Parathyroid adenoma (tissue), 2 donors: Measurements from ENCODE around the gene IL33.

ENCODE experiments used
- H2AFZ ChIP-seq: fragments of 300-600 bp; sonication (generic); one replicate; pipeline ENCODE4 v1.7.0; 2017; ENCODE audit warnings: antibody characterized with exemption, mild to moderate bottlenecking
- H3K27ac ChIP-seq: fragments of 300-600 bp; sonication (generic); one replicate; pipeline ENCODE4 v1.7.0; 2017
- H3K27me3 ChIP-seq: fragments of 300-600 bp; sonication (generic); one replicate; pipeline ENCODE4 v1.7.0; 2017; ENCODE audit warnings: low read length; ENCODE audit not compliant: control insufficient read depth, insufficient read depth
- H3K36me3 ChIP-seq: fragments of 300-600 bp; sonication (generic); one replicate; pipeline ENCODE4 v1.7.0; 2017; ENCODE audit warnings: low read length; ENCODE audit not compliant: control insufficient read depth, insufficient read depth
- H3K4me1 ChIP-seq: fragments of 300-600 bp; sonication (generic); one replicate; pipeline ENCODE4 v1.7.0; 2017; ENCODE audit warnings: control low read depth
- H3K4me2 ChIP-seq: fragments of 300-600 bp; sonication (generic); one replicate; pipeline ENCODE4 v1.7.0; 2017; ENCODE audit warnings: low read length
- H3K4me3 ChIP-seq: fragments of 300-600 bp; sonication (generic); one replicate; pipeline ENCODE4 v1.7.0; 2017; ENCODE audit warnings: low read depth, low read length
- H3K79me2 ChIP-seq: fragments of 300-600 bp; sonication (generic); one replicate; pipeline ENCODE4 v1.7.0; 2017; ENCODE audit warnings: control low read depth
- H3K9ac ChIP-seq: fragments of 300-600 bp; sonication (generic); one replicate; pipeline ENCODE4 v1.7.0; 2017; ENCODE audit warnings: mild to moderate bottlenecking
- H3K9me3 ChIP-seq: fragments of 300-600 bp; sonication (generic); one replicate; pipeline ENCODE4 v1.7.0; 2017; ENCODE audit warnings: low read length; ENCODE audit not compliant: control insufficient read depth
- TF ChIP-seq, protein P1 (sequence below): fragments of 300-600 bp; sonication (generic); IDR thresholded peaks from one replicate; pipeline ENCODE4 v1.7.0; 2017; ENCODE audit warnings: antibody characterized with exemption, mild to moderate bottlenecking
- donor health status: primary hyperparathyroidism.

Gene IL33

GRCh38 chr9:6239048-6239461 lies 23.4 kb downstream of the IL33 start:
- TF ChIP-seq, protein P1, sequence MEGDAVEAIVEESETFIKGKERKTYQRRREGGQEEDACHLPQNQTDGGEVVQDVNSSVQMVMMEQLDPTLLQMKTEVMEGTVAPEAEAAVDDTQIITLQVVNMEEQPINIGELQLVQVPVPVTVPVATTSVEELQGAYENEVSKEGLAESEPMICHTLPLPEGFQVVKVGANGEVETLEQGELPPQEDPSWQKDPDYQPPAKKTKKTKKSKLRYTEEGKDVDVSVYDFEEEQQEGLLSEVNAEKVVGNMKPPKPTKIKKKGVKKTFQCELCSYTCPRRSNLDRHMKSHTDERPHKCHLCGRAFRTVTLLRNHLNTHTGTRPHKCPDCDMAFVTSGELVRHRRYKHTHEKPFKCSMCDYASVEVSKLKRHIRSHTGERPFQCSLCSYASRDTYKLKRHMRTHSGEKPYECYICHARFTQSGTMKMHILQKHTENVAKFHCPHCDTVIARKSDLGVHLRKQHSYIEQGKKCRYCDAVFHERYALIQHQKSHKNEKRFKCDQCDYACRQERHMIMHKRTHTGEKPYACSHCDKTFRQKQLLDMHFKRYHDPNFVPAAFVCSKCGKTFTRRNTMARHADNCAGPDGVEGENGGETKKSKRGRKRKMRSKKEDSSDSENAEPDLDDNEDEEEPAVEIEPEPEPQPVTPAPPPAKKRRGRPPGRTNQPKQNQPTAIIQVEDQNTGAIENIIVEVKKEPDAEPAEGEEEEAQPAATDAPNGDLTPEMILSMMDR: no peak
- no peaks in the 10 kb centered on the region for H3K4me1 ChIP-seq
- no peak overlapping the region for H3K9ac ChIP-seq
- no peaks in the 10 kb centered on the region for H3K36me3 ChIP-seq
- H3K27ac ChIP-seq: no peak overlapping the region
- H3K27me3 ChIP-seq: no peaks in the 10 kb centered on the region
- H2AFZ ChIP-seq: no peak overlapping the region
- H3K4me3 ChIP-seq: no peak overlapping the region
- H3K9me3 ChIP-seq: no peaks in the 10 kb centered on the region
- no peak overlapping the region for H3K4me2 ChIP-seq
- no peaks in the 10 kb centered on the region for H3K79me2 ChIP-seq

- no peak overlapping the region for H2AFZ ChIP-seq
- H3K27ac ChIP-seq: no peak overlapping the region
- TF ChIP-seq, protein P1: no peak
Observed at GRCh38 chr9:6239694-6240093, 24.1 kb downstream of the IL33 start.

DNA sequence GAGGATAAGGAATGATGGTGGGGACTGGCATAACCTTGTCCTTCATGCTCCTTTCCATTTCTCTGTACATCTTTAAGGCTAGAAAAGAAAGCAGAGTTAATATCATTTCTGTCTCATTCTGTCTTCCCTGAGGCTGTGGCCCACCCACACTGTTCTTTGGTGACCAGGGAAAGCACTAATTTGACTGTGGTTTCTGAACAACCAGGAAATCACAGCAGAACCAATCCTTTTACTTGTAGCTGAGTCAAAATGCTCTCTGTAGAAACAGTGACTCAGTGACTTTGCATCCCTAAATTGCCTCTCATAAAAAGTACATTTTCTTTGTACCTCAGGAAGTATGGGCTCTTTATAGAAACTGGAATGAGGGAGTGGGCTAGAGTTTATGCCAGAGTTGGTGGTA lies 28.1 kb downstream of the IL33 start:
- TF ChIP-seq, protein P1: no peak
- H3K4me1 ChIP-seq: no peaks in the 10 kb centered on the region

More at GRCh38 chr9:6239694-6240093, 24.1 kb downstream of the IL33 start:
- Histone ChIP-seq H3K9me3 (no peaks in the 10 kb centered on the region), H3K36me3 (no peaks in the 10 kb centered on the region), H3K27me3 (no peaks in the 10 kb centered on the region), H3K4me2 (no peak overlapping the region), H3K4me3 (no peak overlapping the region), H3K79me2 (no peaks in the 10 kb centered on the region), H3K4me1 (no peaks in the 10 kb centered on the region), H3K9ac (no peak overlapping the region)

DNA sequence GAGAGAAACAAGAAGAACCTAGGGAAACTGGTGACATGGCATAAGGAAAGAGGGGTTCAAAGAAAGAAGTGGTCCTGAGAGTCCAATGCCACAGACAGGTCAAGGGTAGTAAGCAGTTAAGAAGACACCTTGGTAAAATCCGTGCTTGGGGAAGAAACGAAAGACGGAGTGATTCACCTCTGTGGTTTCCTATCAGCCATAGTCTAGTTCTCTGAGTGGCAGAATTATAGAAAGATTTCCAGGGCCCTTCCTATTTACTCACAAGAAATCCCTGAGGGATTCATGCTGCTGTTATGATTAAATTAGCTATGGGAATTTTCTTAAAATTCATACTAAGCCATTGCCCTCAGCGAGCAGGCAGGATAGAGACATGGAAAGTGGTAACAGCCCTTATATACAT lies 31.7 kb downstream of the IL33 start:
- H3K79me2 ChIP-seq: no peaks in the 10 kb centered on the region
- H3K27ac ChIP-seq: no peak overlapping the region
- H3K9ac ChIP-seq: no peak overlapping the region
- H3K27me3 ChIP-seq: no peaks in the 10 kb centered on the region
- no peaks in the 10 kb centered on the region for H3K9me3 ChIP-seq
- no peak overlapping the region for H2AFZ ChIP-seq
- no peaks in the 10 kb centered on the region for H3K4me1 ChIP-seq
- H3K4me2 ChIP-seq: no peak overlapping the region
- TF ChIP-seq, protein P1: no peak
- no peak overlapping the region for H3K4me3 ChIP-seq
- H3K36me3 ChIP-seq: no peaks in the 10 kb centered on the region

More for the DNA sequence above, 28.1 kb downstream of the IL33 start:
- Histone ChIP-seq H3K79me2 (no peaks in the 10 kb centered on the region), H3K9me3 (no peaks in the 10 kb centered on the region), H3K9ac (no peak overlapping the region), H3K27ac (no peak overlapping the region), H3K4me3 (no peak overlapping the region), H3K36me3 (no peaks in the 10 kb centered on the region), H2AFZ (no peak overlapping the region), H3K4me2 (no peak overlapping the region), H3K27me3 (no peaks in the 10 kb centered on the region)

GRCh38 chr9:6268826-6269397 lies 53.3 kb downstream of the IL33 start:
- TF ChIP-seq, protein P1: no peak
- H2AFZ ChIP-seq: no peak overlapping the region
- H3K9me3 ChIP-seq: no peaks in the 10 kb centered on the region
- H3K79me2 ChIP-seq: no peaks in the 10 kb centered on the region
- no peak overlapping the region for H3K4me2 ChIP-seq
- no peaks in the 10 kb centered on the region for H3K36me3 ChIP-seq
- no peak overlapping the region for H3K9ac ChIP-seq
- no peaks in the 10 kb centered on the region for H3K4me1 ChIP-seq
- no peaks in the 10 kb centered on the region for H3K27me3 ChIP-seq
- no peak overlapping the region for H3K4me3 ChIP-seq
- H3K27ac ChIP-seq: no peak overlapping the region
